ENCODE measurements around the gene HTR2B. TPM values are rescaled to one million over a fixed set of nuclear protein-coding genes. Genes with fewer than 3 reads are reported as not detected.
"Not testable (repeated sequence)": the region's sequence is repeated elsewhere in the genome, so short reads cannot be mapped to it uniquely, and the experiment has no call there.

Gene HTR2B
- total RNA-seq, 1 donor: 17.4 TPM

DNA sequence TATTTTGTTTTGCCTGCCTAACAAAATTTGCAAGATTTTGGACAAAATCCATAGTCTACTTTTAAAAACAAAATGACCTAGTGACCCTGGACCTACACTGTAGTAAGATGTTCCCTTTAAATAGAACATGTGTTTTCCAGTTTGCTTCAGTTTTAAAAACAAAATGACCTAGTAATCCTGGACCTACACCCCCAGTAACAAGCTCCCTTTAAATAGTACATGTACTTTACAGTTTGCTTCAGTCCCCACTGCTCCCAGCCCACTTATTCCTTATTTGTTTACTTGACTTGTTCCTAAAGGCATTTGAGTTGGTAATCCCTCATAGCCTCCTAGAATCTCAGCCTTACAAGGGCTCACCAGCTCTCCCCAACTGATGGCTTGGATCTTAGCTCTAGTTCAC lies 34.5 kb upstream of the HTR2B start:
- TF ChIP-seq, protein P1, sequence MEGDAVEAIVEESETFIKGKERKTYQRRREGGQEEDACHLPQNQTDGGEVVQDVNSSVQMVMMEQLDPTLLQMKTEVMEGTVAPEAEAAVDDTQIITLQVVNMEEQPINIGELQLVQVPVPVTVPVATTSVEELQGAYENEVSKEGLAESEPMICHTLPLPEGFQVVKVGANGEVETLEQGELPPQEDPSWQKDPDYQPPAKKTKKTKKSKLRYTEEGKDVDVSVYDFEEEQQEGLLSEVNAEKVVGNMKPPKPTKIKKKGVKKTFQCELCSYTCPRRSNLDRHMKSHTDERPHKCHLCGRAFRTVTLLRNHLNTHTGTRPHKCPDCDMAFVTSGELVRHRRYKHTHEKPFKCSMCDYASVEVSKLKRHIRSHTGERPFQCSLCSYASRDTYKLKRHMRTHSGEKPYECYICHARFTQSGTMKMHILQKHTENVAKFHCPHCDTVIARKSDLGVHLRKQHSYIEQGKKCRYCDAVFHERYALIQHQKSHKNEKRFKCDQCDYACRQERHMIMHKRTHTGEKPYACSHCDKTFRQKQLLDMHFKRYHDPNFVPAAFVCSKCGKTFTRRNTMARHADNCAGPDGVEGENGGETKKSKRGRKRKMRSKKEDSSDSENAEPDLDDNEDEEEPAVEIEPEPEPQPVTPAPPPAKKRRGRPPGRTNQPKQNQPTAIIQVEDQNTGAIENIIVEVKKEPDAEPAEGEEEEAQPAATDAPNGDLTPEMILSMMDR (IDR thresholded peaks at IDR 0.05; ENCODE audit: insufficient read depth, low read length): no peak
- no peak overlapping the region for H3K4me3 ChIP-seq (ENCODE audit: low read depth, low read length)
- DNase-seq (ENCODE audit: low read depth): peak; percentile 29

DNA sequence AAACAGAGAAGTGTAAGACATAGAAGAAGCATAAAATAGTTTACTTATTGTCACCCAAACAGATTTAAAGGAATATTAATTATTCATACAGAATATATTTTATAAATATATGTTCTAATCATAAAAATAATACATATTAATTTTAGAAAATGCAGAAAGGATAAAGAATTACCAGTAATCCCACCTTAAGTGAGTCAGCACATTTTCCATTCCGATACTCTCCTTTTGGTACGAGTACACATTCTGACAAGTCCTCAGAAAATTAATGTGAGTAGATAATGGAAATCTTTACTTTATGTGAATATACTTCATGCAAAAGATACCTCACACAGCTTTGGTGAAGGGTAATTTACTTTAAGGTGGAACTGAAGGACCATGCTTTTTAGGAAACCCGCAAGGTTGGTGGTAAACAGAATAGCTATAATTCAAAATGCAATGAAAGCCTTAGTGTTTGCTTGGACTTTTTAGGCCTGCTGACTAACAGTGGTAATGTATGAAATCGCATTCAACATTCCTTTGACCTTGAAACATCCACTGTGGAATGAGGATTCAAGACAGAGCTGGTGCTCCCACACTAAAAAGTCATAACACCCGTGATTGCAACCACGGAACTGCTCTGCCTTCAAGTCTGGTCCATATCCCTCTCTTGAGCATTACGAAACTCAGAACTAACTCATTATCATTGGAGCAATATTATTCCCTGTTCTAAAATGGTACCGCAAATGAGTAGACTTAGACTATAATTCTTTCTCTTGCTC lies 28.1 kb upstream of the HTR2B start:
- no peak overlapping the region for H3K4me3 ChIP-seq (ENCODE audit: low read depth, low read length)
- TF ChIP-seq, protein P1 (IDR thresholded peaks at IDR 0.05; ENCODE audit: insufficient read depth, low read length): no peak
- DNase-seq (ENCODE audit: low read depth): peak; percentile 55

DNA sequence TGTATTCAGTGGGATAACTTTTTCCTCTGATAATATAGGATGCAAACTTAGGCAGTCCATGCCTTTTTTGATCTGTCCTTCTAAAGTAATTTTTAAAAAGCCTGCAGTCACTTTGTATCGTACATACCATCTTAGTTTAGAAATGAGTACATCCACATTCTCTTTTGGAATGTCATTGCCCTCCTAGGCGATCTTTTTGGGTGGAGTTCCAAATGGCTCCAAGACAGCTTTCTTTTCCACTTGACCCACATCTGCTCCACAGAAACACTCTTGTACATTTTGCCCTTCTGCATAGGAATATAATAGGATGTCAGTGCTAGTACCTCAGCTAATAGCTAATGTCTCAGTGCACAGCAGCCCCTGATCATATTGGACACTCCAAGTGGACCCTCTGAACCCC lies 21.8 kb upstream of the HTR2B start:
- TF ChIP-seq, protein P1 (IDR thresholded peaks at IDR 0.05; ENCODE audit: insufficient read depth, low read length): no peak
- no peak overlapping the region for H3K4me3 ChIP-seq (ENCODE audit: low read depth, low read length)
- no peak for DNase-seq (ENCODE audit: low read depth)

DNA sequence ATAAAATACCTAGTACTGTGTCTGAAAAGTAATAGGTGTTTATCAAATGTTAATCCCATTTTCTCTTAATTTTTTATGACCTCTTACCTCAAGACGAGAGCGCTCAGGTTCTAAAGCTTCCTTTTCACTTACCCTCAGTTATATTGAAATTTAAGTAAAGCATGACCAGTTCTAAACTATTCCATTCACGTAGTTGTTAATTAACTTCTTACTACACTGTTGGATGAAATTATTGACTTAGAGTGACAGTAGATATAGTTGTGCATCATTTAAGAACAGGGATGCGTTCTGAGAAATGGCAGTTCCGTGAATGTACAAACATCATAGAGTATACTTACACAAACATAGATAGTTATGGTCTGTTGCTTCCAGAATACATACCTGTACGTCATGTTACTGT lies 20.1 kb upstream of the HTR2B start:
- TF ChIP-seq, protein P1 (IDR thresholded peaks at IDR 0.05; ENCODE audit: insufficient read depth, low read length): no peak
- DNase-seq (ENCODE audit: low read depth): no peak

DNA sequence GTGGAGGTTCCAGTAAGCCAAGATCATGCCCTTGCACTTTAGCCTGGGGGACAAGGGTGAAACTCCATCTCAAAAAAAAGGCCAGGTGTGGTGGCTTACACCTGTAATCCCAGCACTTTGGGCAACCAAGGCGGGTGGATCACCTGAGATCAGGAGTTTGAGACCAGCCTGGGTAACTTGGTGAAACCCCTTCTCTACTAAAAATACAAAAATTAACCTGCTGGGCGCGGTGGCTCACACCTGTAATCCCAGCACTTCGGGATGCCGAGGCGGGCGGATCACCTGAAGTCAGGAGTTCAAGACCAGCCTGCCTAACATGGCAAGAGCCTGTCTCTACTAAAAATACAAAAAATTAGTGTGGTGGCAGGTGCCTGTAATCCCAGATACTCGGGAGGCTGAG lies 16.0 kb upstream of the HTR2B start:
- DNase-seq (ENCODE audit: low read depth); H3K4me3 ChIP-seq (ENCODE audit: low read depth, low read length): not testable (repeated sequence)

More for the DNA sequence above, 20.1 kb upstream of the HTR2B start:
- H3K4me3 ChIP-seq (ENCODE audit: low read depth, low read length): no peak overlapping the region

DNA sequence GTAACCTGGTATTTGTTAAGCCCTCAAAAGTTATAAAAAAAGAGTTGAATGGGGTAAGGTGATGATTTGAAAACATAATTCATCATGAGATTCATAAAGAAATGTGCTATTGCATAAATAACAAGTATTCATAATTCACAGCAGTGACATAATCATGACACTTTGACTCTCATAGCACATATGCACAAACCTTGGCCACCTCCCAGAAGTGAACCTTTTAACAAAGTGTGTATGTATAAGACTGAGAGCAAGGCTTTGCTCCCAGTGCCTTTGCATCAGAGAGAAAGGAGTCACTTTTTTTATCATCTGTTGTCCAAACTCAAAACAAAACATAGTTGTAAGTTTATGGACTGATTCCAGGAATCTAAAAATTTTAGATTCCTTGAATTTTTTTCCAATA lies 15.0 kb upstream of the HTR2B start:
- TF ChIP-seq, protein P1 (IDR thresholded peaks at IDR 0.05; ENCODE audit: insufficient read depth, low read length): no peak
- peak; percentile 36 for DNase-seq (ENCODE audit: low read depth)
- no peak overlapping the region for H3K4me3 ChIP-seq (ENCODE audit: low read depth, low read length)

DNA sequence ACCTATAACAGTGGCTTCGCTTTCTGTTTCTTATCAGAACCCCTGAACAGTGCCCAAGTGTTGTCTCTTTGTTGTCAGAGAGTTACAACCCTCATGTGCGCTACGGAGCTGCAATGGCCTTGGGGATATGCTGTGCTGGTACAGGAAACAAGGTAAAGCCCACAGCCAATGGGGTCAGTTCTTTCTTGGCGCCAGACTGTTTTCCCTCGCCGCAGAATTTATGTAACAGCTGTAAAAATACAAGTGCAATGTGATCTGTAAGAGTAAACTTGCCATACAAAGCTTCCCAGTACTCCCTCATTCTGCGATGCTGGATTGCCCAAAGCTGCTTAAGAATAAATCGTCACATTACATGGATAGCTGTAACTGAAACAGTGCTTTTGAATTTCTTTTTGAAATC lies 13.9 kb upstream of the HTR2B start:
- TF ChIP-seq, protein P1 (IDR thresholded peaks at IDR 0.05; ENCODE audit: insufficient read depth, low read length): no peak
- H3K4me3 ChIP-seq (ENCODE audit: low read depth, low read length): no peak overlapping the region
- DNase-seq (ENCODE audit: low read depth): peak; percentile 18
